HG03460 (cell line): ENCODE measurements around the gene PRR19.
"Not testable (repeated sequence)": the region's sequence is repeated elsewhere in the genome, so short reads cannot be mapped to it uniquely, and the experiment has no call there.

ENCODE experiments used
- ATAC-seq: cut with Tn5 transposase; IDR thresholded peaks from one replicate; pipeline ENCODE4 v1.9.1; 2021; ENCODE audit not compliant: unreplicated experiment

Gene PRR19, protein sequence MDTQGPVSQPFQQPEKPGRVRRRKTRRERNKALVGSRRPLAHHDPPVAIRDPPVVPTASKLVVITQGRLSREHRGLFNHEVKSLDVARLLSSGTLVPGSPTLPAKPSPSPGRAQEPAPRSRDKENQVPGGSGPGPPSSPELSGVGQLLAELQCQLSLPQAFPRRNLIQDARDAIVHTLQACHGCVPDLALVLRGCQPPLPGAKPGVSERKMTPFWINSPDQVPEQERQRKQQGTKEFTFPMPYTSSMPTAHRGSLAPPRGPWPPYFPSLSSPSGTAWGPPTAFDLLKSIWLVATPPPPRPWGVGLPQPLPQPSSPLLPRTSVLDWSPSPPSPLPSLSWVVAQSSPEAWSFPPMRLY

DNA sequence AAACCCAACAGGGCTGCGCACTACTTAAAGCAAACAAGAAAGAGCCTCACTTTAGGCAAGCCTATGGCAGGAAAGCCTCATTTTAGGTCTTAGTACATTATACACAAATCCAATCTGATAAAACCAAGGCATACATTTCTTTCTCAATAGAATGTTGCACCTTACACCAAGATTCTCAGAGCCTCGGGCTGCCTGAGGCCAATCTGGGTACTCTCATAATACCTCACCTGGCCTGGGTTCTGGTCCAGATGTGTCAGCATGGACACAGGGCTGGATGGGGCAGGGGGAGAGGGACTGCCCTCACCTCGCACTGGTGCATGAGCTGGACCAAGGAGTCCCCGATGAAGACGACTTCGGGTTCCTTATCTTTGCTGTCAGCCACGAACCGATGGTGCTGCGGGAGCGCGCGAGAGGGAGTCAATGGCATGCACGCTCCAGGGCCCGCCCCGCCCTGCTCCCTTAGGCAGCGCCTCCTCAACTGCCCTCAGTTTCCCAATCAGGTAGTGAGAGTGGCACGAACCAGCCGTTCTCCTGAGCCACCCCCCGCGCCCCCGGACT is at the start of gene PRR19:
PRR19 (plus strand) TSS at position 487 of the 558 bp plus-strand sequence. CDS start 7,453 bp downstream, outside the sequence.
- ATAC-seq, result no peak

DNA sequence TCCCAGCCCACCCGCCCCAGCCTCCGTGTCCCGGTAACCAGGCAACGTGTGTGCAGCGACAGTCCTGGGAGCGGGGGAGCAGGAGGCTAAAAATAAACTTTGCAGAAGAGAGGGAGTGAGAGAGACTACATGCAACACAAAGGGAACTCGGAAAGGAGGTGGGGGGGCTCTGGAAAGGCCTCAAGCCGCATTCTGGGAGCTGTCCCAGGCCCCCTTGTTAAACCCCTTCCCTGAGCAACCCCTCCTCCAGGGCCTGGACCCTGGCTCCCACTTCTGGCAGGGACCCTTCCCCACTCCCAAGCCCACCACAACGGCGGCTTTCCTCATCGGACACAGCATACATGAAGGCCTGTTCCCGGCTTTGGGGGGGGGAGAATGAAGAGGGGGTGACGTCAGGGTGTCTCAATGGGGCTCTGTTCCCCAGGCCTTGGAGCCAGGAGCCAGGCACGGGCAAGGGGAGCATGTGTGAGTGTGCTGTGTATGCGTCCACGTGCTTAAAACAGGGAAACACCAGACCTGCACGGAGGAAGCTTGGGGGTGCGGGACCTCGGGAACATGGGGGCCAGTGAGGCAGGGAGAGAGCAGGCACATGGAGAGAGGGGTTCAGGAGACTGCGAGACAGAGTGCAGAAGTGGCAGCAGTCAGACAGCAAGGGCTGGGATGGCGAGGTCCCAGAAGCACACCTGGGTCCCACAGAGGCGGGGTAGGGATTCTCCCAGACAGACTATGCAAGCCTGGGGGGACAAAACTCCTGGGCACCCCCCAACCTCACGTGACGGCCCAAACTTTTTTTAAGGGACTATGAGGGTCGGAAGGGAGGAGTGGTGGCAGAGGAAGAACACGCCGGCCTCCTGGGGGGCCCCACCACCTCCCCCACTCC is 49.3 kb upstream of the PRR19 start:
- no peak for ATAC-seq

DNA sequence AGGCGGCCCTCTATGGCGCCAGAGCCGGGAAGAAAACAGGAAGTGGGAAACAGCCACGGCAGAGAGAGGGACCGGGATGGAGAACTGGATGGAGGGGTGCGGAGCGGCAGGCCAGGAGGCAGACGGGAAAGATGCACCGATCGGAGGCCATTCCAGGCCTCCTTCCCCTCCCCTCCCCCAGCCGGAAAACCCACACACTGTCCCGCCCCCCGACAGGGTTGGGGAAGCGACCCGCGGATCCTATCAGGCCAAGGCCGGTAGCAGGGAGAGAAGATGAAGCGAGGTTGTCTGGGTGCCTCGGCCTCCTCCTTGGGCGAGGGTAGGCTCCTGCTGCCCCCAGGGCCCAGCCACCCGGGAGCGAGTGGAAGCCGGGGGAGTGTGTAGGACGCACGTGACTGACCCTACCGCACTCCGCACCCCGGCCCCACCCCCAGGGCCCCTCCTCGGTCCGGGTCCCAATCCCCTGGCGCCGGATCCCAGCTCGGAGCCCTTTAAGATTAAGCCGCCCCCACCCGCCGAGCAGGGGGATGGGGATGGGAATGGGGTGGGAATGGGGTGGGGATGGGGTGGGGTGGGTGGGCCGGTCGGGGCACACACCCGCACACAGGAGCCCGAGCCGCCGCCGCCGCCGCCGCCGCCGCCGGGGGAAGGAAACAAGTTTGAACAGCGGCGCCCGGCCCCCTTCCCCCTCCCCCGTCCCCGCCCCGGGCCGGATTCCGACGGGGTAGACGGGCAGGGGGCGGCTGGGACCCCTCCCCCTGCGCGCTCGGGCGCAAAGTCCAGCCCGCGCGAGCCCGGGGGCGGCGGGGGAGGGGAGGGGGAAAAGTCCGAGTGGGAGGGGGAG is 48.5 kb upstream of the PRR19 start:
- ATAC-seq, result no peak

DNA sequence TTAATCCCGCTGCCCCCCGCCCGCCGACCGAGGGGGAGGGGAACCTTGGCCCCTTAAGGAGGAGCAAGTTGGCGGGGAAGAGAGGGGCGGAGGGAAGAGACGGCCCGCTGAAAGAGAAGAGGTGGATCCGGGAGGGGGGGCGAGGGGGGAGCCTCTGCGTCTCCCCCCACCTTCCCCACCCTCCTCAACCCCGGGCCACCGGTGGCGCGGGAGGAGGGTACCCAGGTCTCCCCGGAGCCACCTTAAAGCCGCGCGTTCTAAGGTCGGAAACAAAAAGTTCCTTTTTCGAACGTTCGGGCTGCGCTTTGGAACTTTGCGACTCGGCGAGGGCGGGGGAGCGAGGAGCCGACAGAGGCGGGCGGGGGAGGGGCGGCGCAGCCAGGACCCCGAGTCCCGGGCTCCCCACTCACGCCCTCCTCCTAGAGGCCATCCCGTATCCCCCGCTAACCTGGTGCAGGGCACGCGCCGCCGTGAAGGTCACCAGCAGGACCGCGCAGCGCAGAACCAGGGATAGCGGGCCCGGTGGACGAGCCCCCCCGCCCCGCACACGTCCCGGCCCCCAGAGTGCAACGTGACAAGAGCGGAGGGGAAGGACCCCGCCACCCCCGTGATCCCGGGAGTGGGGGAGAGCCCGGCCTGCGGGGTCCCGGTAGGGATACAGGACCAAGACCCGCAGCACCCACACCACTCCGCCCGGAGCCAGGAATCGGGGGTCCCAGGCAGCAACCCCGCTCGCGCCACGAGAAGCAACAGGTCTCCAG is 47.7 kb upstream of the PRR19 start:
- no peak for ATAC-seq

DNA sequence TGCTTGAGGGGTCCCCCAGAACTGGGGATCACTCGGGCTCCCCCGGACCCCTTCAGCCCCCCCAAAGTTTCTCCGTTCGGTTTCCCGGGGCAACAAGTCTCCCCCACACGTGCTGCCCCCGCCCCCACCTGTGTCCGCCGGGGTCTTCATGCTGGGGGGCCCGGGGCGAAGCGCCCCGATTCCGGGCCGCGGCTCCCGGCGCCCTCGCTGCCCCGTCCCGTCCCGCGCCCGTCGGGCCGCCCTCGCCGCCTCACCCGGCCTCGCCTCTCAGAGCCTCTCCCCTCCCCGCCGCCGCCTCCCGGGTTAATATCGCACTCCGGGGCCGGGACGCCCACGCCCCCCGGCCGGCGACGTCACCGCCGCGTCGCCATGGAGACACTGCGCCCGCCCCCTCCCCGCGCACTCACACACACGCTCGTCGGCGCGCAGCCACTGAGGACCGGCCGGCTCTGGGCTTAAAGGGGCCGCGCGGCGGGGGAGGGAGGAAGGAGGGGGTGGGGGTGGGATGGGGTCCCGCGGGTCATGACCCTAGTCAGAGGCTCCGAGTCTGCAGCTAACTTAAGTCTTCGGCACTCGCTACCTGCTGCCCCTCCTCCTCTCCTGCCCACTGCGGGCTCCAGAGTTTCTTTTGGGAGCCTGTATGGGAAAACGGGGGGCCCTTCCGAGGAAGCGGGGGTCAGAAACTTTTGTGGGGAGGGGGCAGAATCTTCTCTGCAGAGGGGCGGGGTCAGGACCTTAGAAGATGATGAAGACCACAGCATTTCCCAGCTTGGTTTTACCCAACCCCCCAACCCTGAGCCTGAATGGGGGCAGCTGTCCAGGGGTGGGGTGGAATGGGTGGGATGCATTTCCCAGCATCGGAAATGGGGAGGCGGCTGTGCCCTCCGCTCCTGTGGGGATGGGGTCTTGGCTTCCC is 46.8 kb upstream of the PRR19 start, which contains the start of gene ERF:
ERF (minus strand) TSS at position 279 of the 916 bp plus-strand sequence; CDS start at position 150, 129 bp downstream.
- peak; percentile 51 for ATAC-seq

DNA sequence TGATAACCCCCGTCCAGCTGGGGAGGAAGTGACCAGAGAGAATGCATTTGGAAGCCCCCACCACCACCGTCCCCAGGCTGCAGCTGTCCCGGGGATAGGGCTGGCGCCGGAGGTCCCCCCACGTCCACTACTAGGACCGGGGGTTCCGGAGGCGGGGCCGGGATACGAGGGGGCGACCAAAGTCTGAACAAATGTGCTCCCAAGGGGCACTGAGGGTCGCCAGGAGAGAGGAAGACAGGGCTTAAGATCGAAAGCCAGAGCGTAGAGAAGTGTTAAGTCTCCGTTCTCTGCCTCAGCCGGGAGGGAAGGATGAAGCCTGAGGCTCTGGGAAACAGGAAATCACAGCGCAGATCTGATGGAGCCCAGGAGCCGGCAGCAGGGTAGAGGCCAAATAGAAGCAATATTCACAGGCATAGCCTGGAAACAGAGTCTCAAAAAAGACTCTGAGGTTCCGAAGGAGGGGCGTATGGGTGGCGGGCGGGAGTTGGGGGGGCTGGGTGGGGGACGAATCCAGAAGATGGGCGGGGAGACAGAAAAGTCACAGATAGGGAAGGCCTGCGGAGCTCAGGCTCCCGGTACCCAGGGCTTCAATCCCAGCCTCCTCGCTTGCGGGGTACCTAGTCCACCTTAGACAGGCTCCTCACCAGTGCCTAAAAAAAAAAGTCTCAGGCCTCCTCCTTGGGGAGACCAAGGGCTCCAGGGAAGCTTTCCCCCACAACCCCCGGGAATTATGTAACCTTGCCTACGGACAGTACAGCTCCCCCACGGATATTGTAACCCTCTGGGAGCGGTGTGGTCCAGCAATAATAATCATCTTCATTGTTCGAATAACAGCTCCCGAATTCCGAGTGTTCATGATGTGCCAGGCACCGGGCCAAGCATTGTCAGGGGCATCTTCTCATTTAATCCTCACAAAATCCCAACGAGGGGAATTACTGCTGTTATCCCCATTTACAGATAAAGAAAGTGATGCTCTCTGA is 45.9 kb upstream of the PRR19 start:
- no peak for ATAC-seq

DNA sequence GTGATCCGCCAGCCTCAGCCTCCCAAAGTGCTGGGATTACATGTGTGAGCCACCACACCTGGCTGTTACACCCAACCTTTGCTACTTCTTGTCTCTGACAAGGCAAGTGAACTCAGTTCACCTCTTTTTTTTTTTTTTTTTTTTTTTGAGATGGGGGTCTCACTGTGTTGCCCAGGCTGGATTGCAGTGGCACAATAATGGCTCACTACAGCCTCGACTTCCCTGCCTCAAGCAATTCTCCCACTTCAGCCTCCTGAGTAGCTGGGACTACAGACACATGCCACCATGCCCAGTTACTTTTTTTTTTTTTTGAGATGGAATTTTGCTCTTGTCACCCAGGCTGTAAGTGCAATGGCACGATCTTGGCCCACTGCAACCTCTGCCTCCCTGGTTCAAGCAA is 44.1 kb upstream of the PRR19 start:
- not testable (repeated sequence) for ATAC-seq

DNA sequence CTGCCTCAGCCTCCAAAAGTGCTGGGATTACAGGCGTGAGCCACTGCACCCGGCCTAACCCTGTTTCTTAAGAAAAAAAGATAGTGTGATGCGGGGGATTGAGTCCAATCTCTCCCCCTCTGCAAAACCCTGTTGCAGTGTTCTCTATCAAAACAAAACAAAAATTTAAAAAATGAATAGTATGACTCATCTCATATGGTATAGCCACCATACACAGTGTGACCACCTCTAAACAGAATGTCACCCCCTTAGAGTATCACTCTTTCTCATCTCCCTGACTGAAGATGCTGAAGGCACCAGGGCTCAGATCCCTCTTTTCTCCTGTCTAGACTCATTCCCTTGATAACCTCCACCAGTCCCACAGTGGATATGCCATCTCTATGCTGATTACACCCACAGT is 40.2 kb upstream of the PRR19 start:
- ATAC-seq, result no peak

DNA sequence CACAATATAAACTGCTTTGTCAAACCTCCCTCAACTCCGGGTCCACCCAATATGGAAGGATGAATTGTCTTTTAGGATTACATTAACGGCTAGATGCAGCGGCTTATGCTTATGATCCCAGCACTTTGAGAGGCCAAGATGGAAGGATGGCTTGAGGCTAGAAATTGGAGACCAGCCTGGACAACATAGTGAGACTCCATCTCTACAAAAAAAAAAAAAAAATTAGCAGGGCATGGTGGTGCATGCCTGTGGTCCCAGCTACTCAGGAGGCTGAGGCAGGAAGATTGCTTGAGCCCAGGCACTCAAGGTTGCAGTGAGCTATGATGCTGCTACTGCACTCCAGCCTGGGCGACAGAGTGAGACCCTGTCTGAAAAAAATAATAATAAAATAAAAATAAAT is 35.8 kb upstream of the PRR19 start:
- ATAC-seq, result not testable (repeated sequence)

DNA sequence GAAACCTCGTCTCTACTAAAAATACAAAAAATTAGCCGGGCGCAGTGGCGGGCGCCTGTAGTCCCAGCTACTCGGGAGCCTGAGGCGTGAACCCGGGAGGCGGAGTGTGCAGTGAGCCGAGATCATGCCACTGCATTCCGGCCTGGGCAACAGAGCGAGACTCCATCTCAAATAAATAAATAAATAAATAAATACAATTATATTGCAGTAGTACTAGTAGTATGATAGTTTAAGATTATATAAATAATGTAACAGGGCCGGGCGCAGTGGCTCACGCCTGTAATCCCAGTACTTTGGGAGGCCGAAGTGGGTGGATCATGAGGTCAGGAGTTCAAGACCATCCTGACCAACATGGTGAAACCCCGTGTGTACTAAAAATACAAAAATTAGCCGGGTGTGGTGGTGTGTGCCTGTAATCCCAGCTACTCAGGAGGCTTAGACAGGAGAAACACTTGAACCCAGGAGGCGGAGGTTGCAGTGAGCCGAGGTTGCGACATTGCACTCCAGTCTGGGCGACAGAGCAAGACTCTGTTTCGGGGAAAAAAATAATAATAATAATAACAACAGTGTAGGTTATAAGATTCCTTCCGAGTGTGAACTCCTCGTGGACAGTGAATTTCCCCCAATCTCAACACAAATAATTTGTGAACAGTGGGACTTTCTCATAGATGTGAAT is 34.9 kb upstream of the PRR19 start:
- not testable (repeated sequence) for ATAC-seq

DNA sequence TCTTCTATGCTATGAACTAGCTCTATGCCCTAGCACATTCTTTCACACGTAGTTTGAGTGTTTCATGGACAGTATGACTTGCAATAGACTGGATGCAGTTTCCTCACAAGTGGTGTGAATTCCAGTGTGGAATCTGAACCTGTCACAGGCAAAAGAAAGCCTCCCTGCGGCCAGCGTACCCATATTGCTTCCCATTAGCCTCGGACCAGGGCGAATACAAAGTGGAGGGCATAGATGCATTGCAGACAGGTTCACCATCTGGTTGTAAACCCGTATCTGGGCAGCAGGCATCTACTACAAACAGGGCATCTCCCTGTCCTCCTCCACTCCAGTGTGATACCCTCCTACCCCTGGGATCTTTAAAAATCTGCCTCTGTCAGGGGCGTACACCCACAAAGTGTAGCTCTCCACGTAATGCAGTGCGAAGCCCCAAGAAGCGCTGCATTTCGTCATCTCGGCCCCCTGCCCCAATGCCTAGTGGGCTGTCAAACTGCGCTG is 34.2 kb upstream of the PRR19 start:
- ATAC-seq, result no peak

DNA sequence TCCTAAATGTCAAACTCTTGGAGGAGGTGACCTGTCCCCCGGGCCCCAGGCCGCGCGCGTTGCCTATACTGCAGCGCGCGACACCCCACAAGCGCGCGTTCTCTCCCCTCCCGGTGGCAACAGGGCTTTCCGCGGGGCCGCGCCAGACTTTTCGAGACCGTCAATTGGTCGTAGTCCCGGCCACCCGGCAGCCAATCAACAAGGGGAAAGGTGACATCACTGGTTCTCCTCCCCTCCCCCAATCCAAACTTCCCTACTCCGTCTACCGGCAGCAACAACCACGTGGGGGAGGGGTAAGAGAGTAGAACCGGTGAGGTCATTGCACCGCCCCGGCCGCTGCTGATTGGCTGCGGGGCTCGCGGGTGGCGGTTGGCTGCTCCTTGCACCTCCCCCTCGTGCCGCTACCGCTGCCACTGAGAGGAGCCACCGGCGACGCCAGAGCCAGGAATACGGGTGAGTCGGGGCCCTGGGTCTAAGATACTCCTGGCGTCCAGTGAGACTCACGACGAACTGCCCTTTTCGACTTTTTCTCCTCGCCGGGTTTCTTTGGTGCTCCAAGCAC is 33.7 kb upstream of the PRR19 start:
- ATAC-seq, result peak; percentile 47

DNA sequence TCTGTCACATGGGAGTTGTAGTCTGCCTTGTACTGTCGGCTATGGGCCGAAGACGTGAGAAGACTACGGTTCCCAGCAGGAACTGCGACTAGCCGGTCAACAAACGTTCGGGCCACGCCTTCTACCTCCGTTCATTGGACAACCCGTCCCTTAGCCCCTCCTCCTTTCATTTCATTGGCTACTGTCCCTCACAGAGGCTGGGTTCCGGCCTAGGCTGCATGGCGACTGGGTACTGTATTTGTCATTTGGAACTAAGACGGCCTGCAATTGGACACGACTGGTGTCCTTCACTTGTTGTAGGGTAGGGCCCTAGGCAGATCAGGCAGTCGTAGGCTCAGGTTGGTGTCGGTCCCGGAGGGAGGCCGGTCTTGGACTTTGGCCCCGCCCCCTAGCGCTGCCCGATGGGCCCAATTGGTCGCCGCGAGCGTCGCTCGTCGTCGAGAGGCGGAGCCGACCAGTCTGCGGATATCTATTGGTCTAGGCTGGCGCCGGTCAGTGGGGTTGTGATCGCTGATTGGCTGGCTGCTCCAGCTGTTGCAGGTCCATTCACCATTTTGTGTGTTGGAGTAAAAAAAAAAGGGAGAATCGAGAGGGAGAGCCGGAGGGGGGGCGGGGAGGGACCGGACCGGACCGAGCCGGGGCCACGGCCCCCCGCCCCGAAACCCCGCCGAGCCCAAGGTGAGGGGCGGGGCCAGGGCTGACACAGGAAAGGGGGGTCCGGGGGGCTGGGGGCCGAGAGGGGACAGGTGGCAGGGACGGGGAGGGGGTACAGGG is 33.0 kb upstream of the PRR19 start, which contains the start of gene CIC:
CIC (plus strand) TSS at position 549 of the 774 bp plus-strand sequence. CDS start 2,532 bp downstream, outside the sequence.
- peak; percentile 68 for ATAC-seq

DNA sequence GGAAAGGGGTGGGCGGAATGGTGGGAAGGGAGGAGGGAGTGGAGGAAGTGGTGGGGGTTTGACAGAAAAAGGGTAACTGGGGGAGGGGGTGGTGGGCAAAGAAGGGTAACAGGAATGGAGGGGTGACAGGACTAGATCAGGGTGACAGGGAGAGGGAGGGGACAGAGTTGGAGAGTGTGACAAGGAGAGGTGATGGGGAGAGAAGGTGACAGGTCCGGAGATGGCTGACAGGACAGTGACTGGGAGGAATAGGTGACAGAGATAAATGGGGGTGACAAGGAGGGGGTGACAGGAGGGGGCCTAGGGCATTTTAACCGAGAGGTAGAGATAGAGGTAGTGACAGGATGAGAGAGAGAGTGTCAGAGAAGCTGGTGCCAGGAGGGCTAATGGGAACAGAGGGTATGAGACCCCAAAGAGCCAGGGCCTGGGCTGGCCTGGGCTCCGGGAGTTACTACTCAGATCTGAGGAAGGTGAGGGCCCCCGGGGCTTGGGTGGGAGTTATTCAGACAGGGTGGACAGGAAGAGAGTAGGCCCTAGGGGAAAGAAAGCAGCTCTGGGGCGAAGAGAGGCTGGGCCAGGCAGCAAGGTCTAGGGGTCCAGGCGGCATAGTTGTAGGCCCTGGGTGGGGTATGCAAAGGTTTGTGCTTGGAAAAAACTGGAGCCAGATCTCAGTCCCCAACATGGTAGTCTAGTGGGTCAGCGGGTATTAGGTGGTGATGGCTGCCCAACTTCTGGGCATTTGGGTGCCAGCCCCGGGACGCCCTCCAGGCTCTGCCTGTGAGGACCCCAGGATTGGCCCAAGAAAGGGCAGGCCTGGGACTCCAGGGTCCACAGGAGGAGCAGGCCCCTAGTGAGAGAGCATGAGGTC is 32.2 kb upstream of the PRR19 start:
- no peak for ATAC-seq
